Breast epithelium (tissue), 4 donors: ENCODE measurements around the gene FCAMR. TPM values are rescaled to one million over a fixed set of nuclear protein-coding genes. Genes with fewer than 3 reads are reported as not detected.

Source experiments
- DNase-seq, 2 donors: peaks; one replicate each; pipeline ENCODE4 v3.0.0-alpha.2; 2019; ENCODE audit warnings: low spot score in 2 of 2
- H3K27ac ChIP-seq, 2 donors: fragments of 200-600 bp; sonication (generic) in 1 of 2; one replicate each; pipeline ENCODE4 v1.5.1; 2016 to 2019; ENCODE audit warnings: mild to moderate bottlenecking in 1 of 2
- H3K27me3 ChIP-seq, 2 donors: fragments of 200-600 bp; sonication (generic) in 1 of 2; one replicate each; pipeline versions ENCODE4 v1.5.1 to v1.6.0; 2017 to 2019; ENCODE audit warnings: control low read depth in 1 of 2, mild to moderate bottlenecking in 1 of 2
- H3K36me3 ChIP-seq: fragments of 200-600 bp; one replicate; pipeline ENCODE4 v1.5.1; 2019
- H3K4me1 ChIP-seq, 2 donors: fragments of 200-600 bp; sonication (generic); one replicate each; pipeline ENCODE4 v1.5.1; 2016 to 2019; ENCODE audit warnings: control low read depth in 1 of 2
- H3K4me3 ChIP-seq, 3 donors: fragments of 200-600 bp; sonication (generic); 1 replicate in 2 of 3; 2 replicates in 1 of 3; pipeline ENCODE4 v1.5.1; 2016 to 2019; ENCODE audit warnings: mild to moderate bottlenecking in 3 of 3, moderate library complexity in 2 of 3
- H3K9me3 ChIP-seq, 2 donors: fragments of 200-600 bp; sonication (generic) in 1 of 2; one replicate each; pipeline ENCODE4 v1.5.1; 2016 to 2019; ENCODE audit warnings: control low read depth in 1 of 2
- CTCF ChIP-seq, 3 donors: fragments of 450-650 bp; IDR thresholded peaks; one replicate each; pipeline ENCODE4 v1.5.1; 2016 to 2017; ENCODE audit warnings: antibody characterized with exemption in 3 of 3, mild to moderate bottlenecking in 3 of 3, moderate library complexity in 3 of 3
- POLR2A ChIP-seq: fragments of 450-650 bp; IDR thresholded peaks from one replicate; pipeline ENCODE4 v1.6.1; 2016; ENCODE audit warnings: antibody characterized with exemption, mild to moderate bottlenecking, moderate library complexity
- POLR2AphosphoS5 ChIP-seq, 3 donors: sonication (generic); formaldehyde crosslinking; IDR thresholded peaks; one replicate each; pipeline ENCODE4 v1.6.1; 2017; ENCODE audit warnings: antibody characterized with exemption in 3 of 3
- intact Hi-C: fragments of 100-400 bp; cut with DNase I; formaldehyde crosslinking; loops from one replicate; pipeline ENCODE4 v1.15.1; 2023; ENCODE audit warnings: low total_unique reads
- total RNA-seq, 3 donors: library from RNA; depleted of rRNA; stranded (reverse); fragments of >200 nt; gene quantifications; one replicate each; pipeline ENCODE4 v1.1.0, GENCODE V29; 2016

FCAMR gene
- total RNA-seq, 3 donors from 2014 or later: not detected

GRCh38 chr1:206913766-206914537 lies 56.3 kb downstream of the FCAMR start:
- no peaks in the 10 kb centered on the region for H3K4me1 ChIP-seq
- H3K9me3 ChIP-seq: no peaks in the 10 kb centered on the region
- no peaks in the 10 kb centered on the region for H3K27me3 ChIP-seq
- TF ChIP-seq CTCF (IDR thresholded peaks at IDR 0.05) (no peak), POLR2AphosphoS5 (IDR thresholded peaks at IDR 0.05) (no peak), POLR2A (no peak)
- intact Hi-C loops: loop anchor here (5.0 kb wide), 2 partner anchors 177 to 907 kb away; no protein-coding TSS in a partner anchor
- no peak overlapping the region for H3K27ac ChIP-seq
- no peak for DNase-seq
- no peaks in the 10 kb centered on the region for H3K36me3 ChIP-seq
- H3K4me3 ChIP-seq: no peak overlapping the region

GRCh38 chr1:206912445-206913095 lies 57.7 kb downstream of the FCAMR start:
- peak; percentile 69 to 75 for DNase-seq
- Histone ChIP-seq H3K4me3 (no peak overlapping the region), H3K27ac (no peak overlapping the region), H3K27me3 (no peaks in the 10 kb centered on the region), H3K4me1 (no peaks in the 10 kb centered on the region), H3K36me3 (no peaks in the 10 kb centered on the region), H3K9me3 (no peaks in the 10 kb centered on the region)
- intact Hi-C loops: loop anchor here (5.0 kb wide), 2 partner anchors 175 to 905 kb away; no protein-coding TSS in a partner anchor
- no peak for TF ChIP-seq POLR2AphosphoS5 (IDR thresholded peaks at IDR 0.05)
- peak; percentile 80 to 90 (median 84) for TF ChIP-seq CTCF (IDR thresholded peaks at IDR 0.05)

GRCh38 chr1:206911064-206911663 lies 59.1 kb downstream of the FCAMR start:
- no peak for DNase-seq
- intact Hi-C loops: loop anchor here (5.0 kb wide), 2 partner anchors 174 to 904 kb away; no protein-coding TSS in a partner anchor

GRCh38 chr1:206909883-206910318 lies 60.4 kb downstream of the FCAMR start:
- no peaks in the 10 kb centered on the region for H3K27me3 ChIP-seq
- peak overlapping the region; percentile 90 to 91 for H3K27ac ChIP-seq
- intact Hi-C loops: loop anchor here (5.0 kb wide), 3 partner anchors 173 to 903 kb away; no protein-coding TSS in a partner anchor
- no peaks in the 10 kb centered on the region for H3K4me1 ChIP-seq
- H3K36me3 ChIP-seq: no peaks in the 10 kb centered on the region
- DNase-seq: no peak
- peak overlapping the region; percentile 41 to 70 (median 63) for H3K4me3 ChIP-seq
- H3K9me3 ChIP-seq: no peaks in the 10 kb centered on the region
- TF ChIP-seq POLR2AphosphoS5 (IDR thresholded peaks at IDR 0.05) (no peak), CTCF (IDR thresholded peaks at IDR 0.05) (no peak), POLR2A (no peak)

More at GRCh38 chr1:206911064-206911663, 59.1 kb downstream of the FCAMR start:
- Histone ChIP-seq H3K4me3 (no peak overlapping the region), H3K4me1 (no peaks in the 10 kb centered on the region), H3K27ac (no peak overlapping the region), H3K27me3 (no peaks in the 10 kb centered on the region), H3K36me3 (no peaks in the 10 kb centered on the region), H3K9me3 (no peaks in the 10 kb centered on the region)
- TF ChIP-seq CTCF (IDR thresholded peaks at IDR 0.05) (peak; percentile 47 to 90 (median 80)), POLR2AphosphoS5 (IDR thresholded peaks at IDR 0.05) (no peak)
